NCI-H2081 (cell line): ENCODE measurements around the gene C1QTNF7.
A peak's percentile ranks its signal among the peaks of the same experiment; 100 is the strongest.

Experiments
- DNase-seq, 2 experiments: peaks; one replicate each; lab custom pipeline; 2025; lab: John Stamatoyannopoulos, UW

C1QTNF7 gene

DNA sequence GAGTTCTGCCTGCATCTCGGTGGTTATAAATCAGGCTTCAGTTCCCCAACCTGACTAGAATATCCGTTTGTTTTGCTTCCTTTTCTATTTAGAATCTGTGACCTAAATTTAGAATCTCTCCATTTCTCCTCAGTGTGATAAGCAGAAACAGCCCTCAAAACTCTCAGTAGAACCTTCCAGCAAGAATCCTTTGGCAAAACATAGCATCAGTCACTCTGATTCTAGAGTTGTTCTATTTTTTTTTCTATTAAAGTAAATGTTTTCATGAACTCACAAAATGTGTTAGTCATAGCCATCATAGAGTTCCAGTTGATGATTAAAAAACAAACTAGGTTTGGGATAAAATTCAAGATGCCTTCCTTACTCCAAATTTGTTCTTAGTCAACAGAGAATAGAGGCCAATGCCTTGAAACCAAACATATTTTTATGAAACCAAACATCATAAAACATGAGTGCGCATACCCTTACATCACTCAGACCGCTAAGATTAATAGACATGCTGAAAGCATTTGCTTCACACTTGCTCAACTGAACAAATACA is 13.2 kb upstream of the C1QTNF7 start:
- DNase-seq: no peak

- DNase-seq: no peak
Measured at GRCh38 chr4:15416357-15417232, 11.2 kb upstream of the C1QTNF7 start.

GRCh38 chr4:15417233-15417660 is 10.6 kb upstream of the C1QTNF7 start:
- DNase-seq: no peak

DNA sequence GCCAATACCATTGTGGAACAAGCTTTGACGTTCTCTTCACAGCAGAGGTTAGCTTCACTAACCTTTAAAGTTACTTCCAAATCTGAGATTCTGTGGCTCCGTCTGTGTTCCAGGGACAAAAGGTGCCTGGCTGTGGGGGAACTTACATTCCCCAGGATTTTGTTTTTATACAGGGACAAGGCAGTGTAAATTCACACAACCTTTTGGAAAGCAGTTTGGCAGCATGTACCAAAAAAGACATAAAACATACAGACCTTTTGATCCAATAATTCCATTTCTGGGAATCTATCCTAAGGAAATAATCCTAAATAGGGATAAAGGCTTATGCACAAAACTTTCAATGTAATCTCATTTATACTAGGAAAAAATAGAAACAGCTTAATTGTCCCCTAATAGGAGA is 8.9 kb upstream of the C1QTNF7 start:
- no peak for DNase-seq

DNA sequence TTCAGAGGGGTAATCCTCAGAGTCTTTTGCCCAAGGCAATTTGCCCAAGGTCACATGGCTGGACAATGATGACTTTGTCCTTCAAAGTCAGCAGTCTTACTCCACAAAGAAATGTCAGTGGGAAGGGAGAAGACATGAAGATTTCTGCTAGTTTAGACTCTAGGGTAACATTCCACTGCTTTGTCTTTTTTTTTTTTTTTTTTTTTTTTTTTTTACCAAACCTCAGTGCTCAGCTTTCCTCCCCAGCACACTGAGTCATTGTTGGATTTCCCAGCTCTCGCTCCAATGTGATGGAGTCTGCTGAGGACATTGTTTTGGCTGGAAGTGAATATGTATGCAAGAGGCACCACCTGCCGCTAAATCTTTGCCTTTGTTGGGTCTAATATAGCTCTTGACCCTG is 7.2 kb upstream of the C1QTNF7 start:
- DNase-seq: no peak

- DNase-seq: no peak
Measured at GRCh38 chr4:15423285-15423711, 4.5 kb upstream of the C1QTNF7 start.

DNA sequence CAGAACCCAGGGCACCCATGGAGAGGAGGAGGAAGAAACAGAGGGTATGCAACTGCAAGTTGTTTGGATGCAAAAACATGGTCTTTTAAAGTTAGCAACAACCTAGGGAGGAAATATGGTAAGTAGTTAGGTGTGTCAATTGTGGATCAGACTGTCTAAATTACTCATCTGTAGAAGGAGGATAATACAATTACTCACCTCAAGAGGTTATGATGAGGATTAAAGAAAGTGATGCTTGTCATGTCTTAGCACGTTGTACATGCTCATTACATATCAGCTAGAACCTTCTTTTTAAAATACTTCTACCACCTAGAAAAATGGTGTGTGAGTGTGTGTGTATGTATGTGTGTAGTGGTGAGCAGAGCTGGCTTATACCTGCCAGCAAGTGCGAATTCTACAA is 2.3 kb upstream of the C1QTNF7 start:
- no peak for DNase-seq

GRCh38 chr4:15427161-15427560 is 672 bp upstream of the C1QTNF7 start:
- no peak for DNase-seq

- DNase-seq: no peak
Measured at GRCh38 chr4:15428611-15429010, 778 bp downstream of the C1QTNF7 start.

- DNase-seq: no peak
Measured at GRCh38 chr4:15434091-15434490, 6.3 kb downstream of the C1QTNF7 start.

GRCh38 chr4:15434676-15435075 is 6.8 kb downstream of the C1QTNF7 start:
- DNase-seq: no peak

- DNase-seq: peak in 1 of 2 experiments; percentile 54
Measured at GRCh38 chr4:15436513-15436912, 8.7 kb downstream of the C1QTNF7 start.

GRCh38 chr4:15438939-15439524 is 11.2 kb downstream of the C1QTNF7 start:
- no peak for DNase-seq

- no peak for DNase-seq
Measured at GRCh38 chr4:15443371-15444160, 15.7 kb downstream of the C1QTNF7 start.

DNA sequence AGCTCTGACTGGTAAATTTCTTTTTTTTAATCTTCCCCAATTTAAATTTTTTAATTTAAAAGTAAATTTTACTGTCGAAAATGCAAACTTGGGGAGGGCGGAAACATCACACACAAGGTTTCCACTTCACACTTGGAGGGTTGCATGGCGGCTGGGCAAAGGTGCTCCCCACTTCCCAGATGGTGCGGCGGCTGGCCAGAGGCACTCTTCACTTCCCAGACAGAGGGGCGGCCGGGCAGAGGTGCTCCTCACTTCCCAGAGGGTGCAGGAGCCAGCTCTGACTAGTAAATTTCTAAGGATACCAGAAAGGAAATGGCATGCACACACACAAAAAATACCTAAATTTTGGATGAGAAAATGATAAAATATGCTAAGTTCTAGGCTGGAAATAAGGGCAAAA is 16.4 kb downstream of the C1QTNF7 start:
- no peak for DNase-seq

DNA sequence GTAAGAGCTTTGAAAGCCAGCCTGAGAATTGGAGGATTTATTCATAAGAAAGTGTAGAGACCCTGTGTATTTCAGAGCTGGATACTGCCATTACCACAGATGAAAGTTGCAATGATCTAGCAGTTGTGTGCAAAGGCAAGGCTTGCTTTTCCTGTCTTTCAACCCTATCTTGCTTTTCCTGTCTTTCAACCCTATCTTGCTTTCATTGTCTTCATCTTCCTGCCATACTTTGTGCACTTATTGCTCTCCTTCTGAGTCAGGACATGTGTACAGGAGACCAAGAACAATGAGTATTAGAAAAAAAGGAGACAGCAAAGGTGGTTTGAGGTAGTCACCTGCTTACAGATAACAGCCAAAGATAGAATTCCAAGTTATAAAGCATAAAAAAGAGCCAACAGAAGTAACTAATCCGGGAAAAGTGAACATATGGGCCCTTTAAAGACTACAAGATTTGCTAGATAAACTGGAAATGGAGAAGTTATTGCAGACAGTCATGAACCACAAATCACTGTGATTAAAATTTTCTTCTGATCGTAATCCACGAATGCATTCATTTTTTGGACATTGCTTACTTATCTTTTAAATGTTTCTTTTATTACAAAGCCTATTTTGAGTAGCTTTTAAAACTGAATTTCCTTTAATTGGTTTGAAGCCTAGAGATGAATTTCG is 17.2 kb downstream of the C1QTNF7 start:
- no peak for DNase-seq

DNA sequence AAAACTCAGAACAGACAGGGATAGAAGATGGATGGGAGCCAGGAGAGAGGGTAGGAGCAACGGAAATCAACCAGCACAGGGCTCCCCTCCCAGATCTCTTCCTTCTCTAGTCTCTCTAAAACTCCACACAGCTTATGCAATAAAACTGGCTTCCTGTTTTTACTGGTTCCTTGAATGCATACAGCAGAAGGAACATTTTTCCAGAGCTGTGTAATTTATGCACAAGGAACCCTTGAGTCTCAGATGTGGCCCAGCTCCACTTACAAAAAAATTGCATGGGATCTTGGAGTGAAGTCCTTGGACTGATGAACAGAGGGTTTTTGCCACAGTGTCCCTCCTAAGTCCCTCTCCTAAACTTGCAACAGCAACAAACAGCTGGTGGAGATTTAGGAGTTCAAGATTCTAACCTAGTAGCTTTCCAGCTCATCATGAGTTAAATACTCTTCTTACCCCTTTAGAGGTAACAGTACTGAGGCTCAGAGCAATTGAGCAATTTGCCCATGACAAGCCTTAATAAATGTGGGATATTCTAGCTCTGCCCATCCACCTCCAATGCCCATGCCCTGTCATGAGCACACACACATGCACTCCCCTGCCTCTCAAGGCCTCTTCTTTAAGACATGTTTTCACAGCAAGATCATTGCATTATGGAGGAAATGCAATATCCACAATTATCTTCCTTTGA is 23.5 kb downstream of the C1QTNF7 start:
- no peak for DNase-seq

- no peak for DNase-seq
Measured at GRCh38 chr4:15451866-15452765, 24.3 kb downstream of the C1QTNF7 start.

DNA sequence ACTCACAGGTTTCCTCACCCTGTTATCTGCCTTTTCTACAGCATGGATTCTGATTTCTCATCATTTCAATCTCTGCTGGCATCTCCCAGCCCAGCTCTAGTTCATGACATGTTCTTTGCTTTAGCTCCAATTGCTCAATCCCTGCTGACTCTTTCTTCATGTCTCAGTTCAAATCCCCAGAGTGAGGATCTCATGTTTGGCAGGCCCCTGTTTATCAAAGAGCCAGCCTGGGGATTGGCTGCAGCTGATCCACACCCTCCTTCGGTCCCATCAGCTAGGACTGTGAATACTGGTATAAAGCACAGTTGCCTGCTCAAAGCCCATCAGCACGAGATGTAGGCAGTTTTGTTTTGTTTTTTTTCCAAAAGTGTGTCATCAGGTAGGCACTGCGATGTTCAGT is 27.5 kb downstream of the C1QTNF7 start:
- no peak for DNase-seq
